Measurements from ENCODE around the gene GM2A. TPM values are rescaled to one million over a fixed set of nuclear protein-coding genes. Genes with fewer than 3 reads are reported as not detected.
"Not testable (repeated sequence)": the region's sequence is repeated elsewhere in the genome, so short reads cannot be mapped to it uniquely, and the experiment has no call there.

Gene GM2A
- total and polyA plus RNA-seq, 5 donors from 2014 or later = 4.7 to 12.0 (median 6.2) TPM

DNA sequence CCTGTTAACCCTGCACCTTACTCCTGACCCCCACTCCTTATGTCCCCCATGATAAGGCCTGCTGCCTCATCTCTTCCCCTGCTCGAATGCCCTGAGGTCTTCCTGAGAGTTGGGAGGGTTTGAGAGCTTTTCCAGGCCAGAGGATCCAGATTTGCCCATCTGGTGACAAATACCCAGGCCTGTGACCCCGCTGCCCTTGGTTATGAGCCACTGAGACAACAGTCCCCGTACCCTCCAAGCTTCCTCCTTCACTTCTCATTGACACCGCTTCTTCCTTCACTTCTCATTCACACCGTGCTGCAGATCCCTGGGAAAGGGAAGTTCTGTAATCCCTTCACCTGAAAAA lies 593 bp downstream of the GM2A start:
- Histone ChIP-seq H3K4me1 (ENCODE audit: control insufficient read depth, insufficient read depth, low read length, poor library complexity, severe bottlenecking) (peaks cover 37% of the 10 kb centered on the region), H3K36me3 (ENCODE audit: control insufficient read depth, insufficient read depth, low read length) (no peaks in the 10 kb centered on the region), H3K9me3 (ENCODE audit: control insufficient read depth in 2 of 2, low read length in 2 of 2) (no peaks in the 10 kb centered on the region), H3K4me3 (ENCODE audit: low read depth, low read length) (peak overlapping the region; percentile 82), H3K27ac (ENCODE audit: insufficient read depth, low read length, poor library complexity, severe bottlenecking) (peak overlapping the region; percentile 25), H3K27me3 (ENCODE audit: control insufficient read depth, insufficient read depth, low read length) (no peaks in the 10 kb centered on the region)
- DNase-seq (no peak), ATAC-seq (ENCODE audit: low read depth in 2 of 2) (no peak)
- no peaks in the 10 kb centered on the region for H3K36me3 Mint-ChIP-seq
- H3K27me3 Mint-ChIP-seq = peaks cover 4% of the 10 kb centered on the region
- H3K27ac Mint-ChIP-seq = peak overlapping the region; percentile 0 to 97 (median 95)
- H3K4me1 Mint-ChIP-seq = peaks cover 9 to 53% (median 35%) of the 10 kb centered on the region in 4 donors
- H3K4me3 Mint-ChIP-seq = peak overlapping the region; percentile 88 to 98 (median 96)
- peaks cover 0 to 1% (median 0%) of the 10 kb centered on the region in 7 donors for H3K9me3 Mint-ChIP-seq

DNA sequence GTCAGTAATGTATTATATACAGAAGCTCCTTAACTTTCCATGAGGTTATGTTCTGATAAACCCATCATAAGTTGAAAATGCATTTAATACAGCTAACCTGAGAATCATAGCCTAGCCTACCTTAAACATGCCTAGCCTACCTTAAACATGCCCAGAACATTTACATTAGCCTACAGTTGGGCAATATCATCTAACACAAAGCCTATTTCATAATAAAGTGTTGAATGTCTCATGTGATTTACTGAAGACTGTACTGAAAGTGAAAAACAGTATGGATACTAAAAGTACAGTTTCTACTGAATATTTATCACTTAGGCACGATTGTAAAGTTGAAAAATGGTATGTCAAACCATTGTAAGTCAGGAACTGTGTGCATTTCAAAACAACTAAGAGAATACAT lies 1.6 kb downstream of the GM2A start:
- Histone ChIP-seq H3K36me3 (ENCODE audit: control insufficient read depth, insufficient read depth, low read length) (no peaks in the 10 kb centered on the region), H3K27me3 (ENCODE audit: control insufficient read depth, insufficient read depth, low read length) (no peaks in the 10 kb centered on the region), H3K27ac (ENCODE audit: insufficient read depth, low read length, poor library complexity, severe bottlenecking) (no peak overlapping the region), H3K4me3 (ENCODE audit: low read depth, low read length) (peak overlapping the region; percentile 11), H3K9me3 (ENCODE audit: control insufficient read depth in 2 of 2, low read length in 2 of 2) (no peaks in the 10 kb centered on the region), H3K4me1 (ENCODE audit: control insufficient read depth, insufficient read depth, low read length, poor library complexity, severe bottlenecking) (peaks cover 37% of the 10 kb centered on the region)
- Mint-ChIP-seq H3K4me1 (peaks cover 9 to 57% (median 35%) of the 10 kb centered on the region in 4 donors), H3K4me3 (peak overlapping the region in 1 of 4 donors; percentile 88), H3K36me3 (no peaks in the 10 kb centered on the region), H3K27me3 (peaks cover 4% of the 10 kb centered on the region), H3K9me3 (peaks cover 0 to 1% (median 0%) of the 10 kb centered on the region in 7 donors), H3K27ac (no peak overlapping the region)
- no peak for ATAC-seq (ENCODE audit: low read depth in 2 of 2)
- DNase-seq = no peak

DNA sequence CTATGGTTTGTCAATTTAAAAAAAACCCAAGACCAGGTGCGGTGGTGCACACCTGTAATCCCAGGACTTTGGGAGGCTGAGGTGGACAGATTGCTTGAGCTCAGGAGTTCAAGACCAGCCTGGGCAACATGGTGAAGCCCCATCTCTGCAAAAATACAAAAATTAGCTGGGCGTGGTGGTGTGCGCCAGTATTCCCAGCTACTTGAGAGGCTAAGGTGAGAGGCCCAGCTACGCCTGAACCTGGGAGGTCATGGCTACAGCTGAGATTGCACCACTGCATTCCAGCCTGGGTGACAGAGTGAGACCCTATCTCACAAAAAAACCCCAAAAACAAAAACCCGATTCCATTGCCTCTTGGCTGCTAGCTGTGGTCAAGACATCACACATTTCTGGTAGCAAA lies 2.0 kb downstream of the GM2A start:
- H3K27ac Mint-ChIP-seq; DNase-seq; H3K27me3 Mint-ChIP-seq; H3K27me3 ChIP-seq (ENCODE audit: control insufficient read depth, insufficient read depth, low read length); H3K27ac ChIP-seq (ENCODE audit: insufficient read depth, low read length, poor library complexity, severe bottlenecking); ATAC-seq (ENCODE audit: low read depth in 2 of 2); H3K4me3 ChIP-seq (ENCODE audit: low read depth, low read length); H3K9me3 ChIP-seq (ENCODE audit: control insufficient read depth in 2 of 2, low read length in 2 of 2); H3K36me3 ChIP-seq (ENCODE audit: control insufficient read depth, insufficient read depth, low read length); H3K36me3 Mint-ChIP-seq; H3K9me3 Mint-ChIP-seq: not testable (repeated sequence)
- peak overlapping the region in 1 of 4 donors; percentile 45 for H3K4me3 Mint-ChIP-seq
- H3K4me1 ChIP-seq (ENCODE audit: control insufficient read depth, insufficient read depth, low read length, poor library complexity, severe bottlenecking) = peaks cover 37% of the 10 kb centered on the region
- peaks cover 9 to 56% (median 35%) of the 10 kb centered on the region in 4 donors for H3K4me1 Mint-ChIP-seq

GRCh38 chr5:151255621-151256286 lies 2.8 kb downstream of the GM2A start:
- ATAC-seq (ENCODE audit: low read depth in 2 of 2) (no peak), DNase-seq (peak in 1 of 3 donors; percentile 35)
- peaks cover 33% of the 10 kb centered on the region for H3K4me1 ChIP-seq (ENCODE audit: control insufficient read depth, insufficient read depth, low read length, poor library complexity, severe bottlenecking)
- Mint-ChIP-seq H3K36me3 (no peaks in the 10 kb centered on the region), H3K27ac (no peak overlapping the region), H3K4me3 (peak overlapping the region in 3 of 4 donors; percentile 9 to 71 (median 45)), H3K9me3 (peaks cover 0 to 1% (median 0%) of the 10 kb centered on the region in 7 donors), H3K4me1 (peaks cover 5 to 48% (median 32%) of the 10 kb centered on the region in 4 donors), H3K27me3 (peaks cover 4% of the 10 kb centered on the region)
- H3K36me3 ChIP-seq (ENCODE audit: control insufficient read depth, insufficient read depth, low read length) = no peaks in the 10 kb centered on the region
- no peak overlapping the region for H3K27ac ChIP-seq (ENCODE audit: insufficient read depth, low read length, poor library complexity, severe bottlenecking)
- H3K9me3 ChIP-seq (ENCODE audit: control insufficient read depth in 2 of 2, low read length in 2 of 2) = no peaks in the 10 kb centered on the region
- H3K4me3 ChIP-seq (ENCODE audit: low read depth, low read length) = no peak overlapping the region
- no peaks in the 10 kb centered on the region for H3K27me3 ChIP-seq (ENCODE audit: control insufficient read depth, insufficient read depth, low read length)

DNA sequence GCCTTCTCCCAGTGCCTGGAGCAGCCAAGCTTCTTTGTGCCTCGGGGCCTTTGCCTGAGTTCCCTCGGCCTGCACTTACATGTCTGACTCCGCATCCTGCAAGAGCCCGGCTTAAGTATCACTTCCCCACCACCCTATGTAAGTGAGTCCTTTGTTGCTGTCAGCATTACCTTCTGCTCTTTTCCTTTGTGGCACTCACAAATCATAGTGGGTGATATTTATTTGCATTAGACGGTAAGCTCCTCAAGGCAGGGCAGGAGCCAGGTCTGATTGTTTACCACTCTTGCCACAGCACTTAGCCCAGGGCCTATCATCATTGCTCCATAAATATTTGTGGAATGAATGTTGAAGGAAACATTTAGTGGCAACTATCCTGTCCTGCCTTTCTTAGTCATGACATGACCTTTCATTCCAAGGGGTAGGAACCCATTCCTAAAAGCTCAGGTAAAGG lies 4.8 kb downstream of the GM2A start:
- Mint-ChIP-seq H3K4me3 (no peak overlapping the region), H3K4me1 (peaks cover 0 to 31% (median 21%) of the 10 kb centered on the region in 4 donors), H3K27me3 (peaks cover 4% of the 10 kb centered on the region), H3K9me3 (peaks cover 0 to under 1% (median 0%) of the 10 kb centered on the region in 7 donors), H3K36me3 (peaks cover 5% of the 10 kb centered on the region), H3K27ac (peak overlapping the region in 1 of 3 donors; percentile 45)
- DNase-seq = no peak
- Histone ChIP-seq H3K27ac (ENCODE audit: insufficient read depth, low read length, poor library complexity, severe bottlenecking) (no peak overlapping the region), H3K4me3 (ENCODE audit: low read depth, low read length) (no peak overlapping the region), H3K9me3 (ENCODE audit: control insufficient read depth in 2 of 2, low read length in 2 of 2) (no peaks in the 10 kb centered on the region), H3K4me1 (ENCODE audit: control insufficient read depth, insufficient read depth, low read length, poor library complexity, severe bottlenecking) (peaks cover 18% of the 10 kb centered on the region), H3K36me3 (ENCODE audit: control insufficient read depth, insufficient read depth, low read length) (no peaks in the 10 kb centered on the region), H3K27me3 (ENCODE audit: control insufficient read depth, insufficient read depth, low read length) (no peaks in the 10 kb centered on the region)
- ATAC-seq (ENCODE audit: low read depth in 2 of 2) = no peak

GRCh38 chr5:151258201-151258611 lies 5.2 kb downstream of the GM2A start:
- H3K27ac ChIP-seq (ENCODE audit: insufficient read depth, low read length, poor library complexity, severe bottlenecking) = no peak overlapping the region

GRCh38 chr5:151258816-151259215 lies 5.8 kb downstream of the GM2A start:
- Mint-ChIP-seq H3K4me1 (peaks cover 0 to 24% (median 14%) of the 10 kb centered on the region in 4 donors), H3K4me3 (peak overlapping the region in 1 of 4 donors; percentile 14), H3K27ac (peak overlapping the region in 1 of 3 donors; percentile 32), H3K36me3 (peaks cover 10% of the 10 kb centered on the region), H3K27me3 (no peaks in the 10 kb centered on the region), H3K9me3 (no peaks in the 10 kb centered on the region)
- DNase-seq = no peak
- ATAC-seq (ENCODE audit: low read depth in 2 of 2) = no peak
- no peaks in the 10 kb centered on the region for H3K27me3 ChIP-seq (ENCODE audit: control insufficient read depth, insufficient read depth, low read length)
- H3K4me3 ChIP-seq (ENCODE audit: low read depth, low read length) = no peak overlapping the region
- no peak overlapping the region for H3K27ac ChIP-seq (ENCODE audit: insufficient read depth, low read length, poor library complexity, severe bottlenecking)
- peaks cover 9% of the 10 kb centered on the region for H3K4me1 ChIP-seq (ENCODE audit: control insufficient read depth, insufficient read depth, low read length, poor library complexity, severe bottlenecking)
- H3K36me3 ChIP-seq (ENCODE audit: control insufficient read depth, insufficient read depth, low read length) = no peaks in the 10 kb centered on the region
- no peaks in the 10 kb centered on the region for H3K9me3 ChIP-seq (ENCODE audit: control insufficient read depth in 2 of 2, low read length in 2 of 2)

More at GRCh38 chr5:151258201-151258611, 5.2 kb downstream of the GM2A start:
- Histone ChIP-seq H3K4me3 (ENCODE audit: low read depth, low read length) (no peak overlapping the region), H3K4me1 (ENCODE audit: control insufficient read depth, insufficient read depth, low read length, poor library complexity, severe bottlenecking) (peaks cover 15% of the 10 kb centered on the region), H3K36me3 (ENCODE audit: control insufficient read depth, insufficient read depth, low read length) (no peaks in the 10 kb centered on the region), H3K27me3 (ENCODE audit: control insufficient read depth, insufficient read depth, low read length) (no peaks in the 10 kb centered on the region), H3K9me3 (ENCODE audit: control insufficient read depth in 2 of 2, low read length in 2 of 2) (no peaks in the 10 kb centered on the region)
- DNase-seq (no peak), ATAC-seq (ENCODE audit: low read depth in 2 of 2) (peak in 1 of 2 donors; percentile 15)
- Mint-ChIP-seq H3K4me3 (no peak overlapping the region), H3K4me1 (peaks cover 0 to 27% (median 19%) of the 10 kb centered on the region in 4 donors), H3K36me3 (peaks cover 5% of the 10 kb centered on the region), H3K27ac (peak overlapping the region in 1 of 3 donors; percentile 32), H3K9me3 (no peaks in the 10 kb centered on the region), H3K27me3 (peaks cover 4% of the 10 kb centered on the region)

- no peak for DNase-seq
- Mint-ChIP-seq H3K4me1 (peaks cover 0 to 15% (median 11%) of the 10 kb centered on the region in 4 donors), H3K27me3 (no peaks in the 10 kb centered on the region), H3K27ac (no peak overlapping the region), H3K9me3 (no peaks in the 10 kb centered on the region), H3K4me3 (no peak overlapping the region), H3K36me3 (peaks cover 19% of the 10 kb centered on the region)
- Histone ChIP-seq H3K27ac (ENCODE audit: insufficient read depth, low read length, poor library complexity, severe bottlenecking) (no peak overlapping the region), H3K27me3 (ENCODE audit: control insufficient read depth, insufficient read depth, low read length) (no peaks in the 10 kb centered on the region), H3K4me1 (ENCODE audit: control insufficient read depth, insufficient read depth, low read length, poor library complexity, severe bottlenecking) (peaks cover 4% of the 10 kb centered on the region), H3K4me3 (ENCODE audit: low read depth, low read length) (no peak overlapping the region), H3K9me3 (ENCODE audit: control insufficient read depth in 2 of 2, low read length in 2 of 2) (no peaks in the 10 kb centered on the region), H3K36me3 (ENCODE audit: control insufficient read depth, insufficient read depth, low read length) (no peaks in the 10 kb centered on the region)
- no peak for ATAC-seq (ENCODE audit: low read depth in 2 of 2)
These were observed 6.9 kb downstream of the GM2A start for GRCh38 chr5:151259931-151260330.

All from CD4-positive, CD25-positive, alpha-beta regulatory T cell (primary cell).